Measurements from ENCODE around the gene CHPT1. TPM values are rescaled to one million over a fixed set of nuclear protein-coding genes. Genes with fewer than 3 reads are reported as not detected.
"Not testable (repeated sequence)": the region's sequence is repeated elsewhere in the genome, so short reads cannot be mapped to it uniquely, and the experiment has no call there.

CHPT1 gene
- total RNA-seq, 4 donors from 2014 or later, result 94.5 to 177 (median 150) TPM

GRCh38 chr12:101671833-101672232, 25.6 kb upstream of the CHPT1 start:
- WGBS, 2 donors, result 90 to 93% methylated on average over 4 of the region's 4 CpGs
- H3K27ac ChIP-seq, result no peak overlapping the region
- no peak overlapping the region for H3K4me3 ChIP-seq (replicated peaks in 1 of 3)
- H3K27me3 ChIP-seq, result no peaks in the 10 kb centered on the region
- H3K4me1 ChIP-seq, result no peaks in the 10 kb centered on the region
- intact Hi-C loops (cut with DNase I), result loop anchor here (10.0 kb wide), 1 partner anchor 83 kb away; no protein-coding TSS in a partner anchor
- H3K9me3 ChIP-seq, result no peaks in the 10 kb centered on the region
- no peaks in the 10 kb centered on the region for H3K36me3 ChIP-seq
- no peak for TF ChIP-seq POLR2A (IDR thresholded peaks at IDR 0.05)
- TF ChIP-seq CTCF (IDR thresholded peaks at IDR 0.05), result no peak
- DNase-seq, result no peak

GRCh38 chr12:101675555-101675954, 21.9 kb upstream of the CHPT1 start:
- Histone ChIP-seq H3K4me3 (replicated peaks in 1 of 3) (no peak overlapping the region), H3K36me3 (no peaks in the 10 kb centered on the region), H3K4me1 (no peaks in the 10 kb centered on the region), H3K9me3 (no peaks in the 10 kb centered on the region), H3K27ac (no peak overlapping the region), H3K27me3 (no peaks in the 10 kb centered on the region)
- 89 to 92% methylated on average over 2 of the region's 2 CpGs for WGBS, 2 donors
- intact Hi-C loops (cut with DNase I), result loop anchor here (10.0 kb wide), 1 partner anchor 79 kb away; no protein-coding TSS in a partner anchor
- DNase-seq, result no peak
- TF ChIP-seq POLR2A (IDR thresholded peaks at IDR 0.05) (no peak), CTCF (IDR thresholded peaks at IDR 0.05) (no peak)

GRCh38 chr12:101676497-101676896, 20.9 kb upstream of the CHPT1 start:
- 71 to 82% methylated on average over 3 of the region's 3 CpGs for WGBS, 2 donors
- intact Hi-C loops (cut with DNase I), result loop anchor here (10.0 kb wide), 1 partner anchor 78 kb away; no protein-coding TSS in a partner anchor
- not testable (repeated sequence) for H3K27me3 ChIP-seq; H3K4me1 ChIP-seq; H3K9me3 ChIP-seq; H3K36me3 ChIP-seq; H3K4me3 ChIP-seq (replicated peaks in 1 of 3); H3K27ac ChIP-seq; DNase-seq

- intact Hi-C loops (cut with DNase I), result loop anchor here (10.0 kb wide), 1 partner anchor 77 kb away; no protein-coding TSS in a partner anchor
- no peak for TF ChIP-seq CTCF (IDR thresholded peaks at IDR 0.05)
- no peak for TF ChIP-seq POLR2A (IDR thresholded peaks at IDR 0.05)
- Histone ChIP-seq H3K36me3 (no peaks in the 10 kb centered on the region), H3K27me3 (no peaks in the 10 kb centered on the region), H3K9me3 (no peaks in the 10 kb centered on the region), H3K4me1 (no peaks in the 10 kb centered on the region), H3K27ac (no peak overlapping the region), H3K4me3 (replicated peaks in 1 of 3) (no peak overlapping the region)
- no peak for DNase-seq
Measured at GRCh38 chr12:101678081-101678480, 19.4 kb upstream of the CHPT1 start.

GRCh38 chr12:101680240-101680639, 17.2 kb upstream of the CHPT1 start:
- Histone ChIP-seq H3K4me1 (peaks cover 0 to 3% of the 10 kb centered on the region in 2 donors), H3K9me3 (no peaks in the 10 kb centered on the region)
- WGBS, 2 donors, result 81 to 85% methylated on average over 3 of the region's 3 CpGs

More at GRCh38 chr12:101680240-101680639, 17.2 kb upstream of the CHPT1 start:
- Histone ChIP-seq H3K27ac (no peak overlapping the region), H3K4me3 (replicated peaks in 1 of 3) (no peak overlapping the region), H3K36me3 (no peaks in the 10 kb centered on the region), H3K27me3 (no peaks in the 10 kb centered on the region)
- no peak for DNase-seq
- TF ChIP-seq CTCF (IDR thresholded peaks at IDR 0.05) (no peak), POLR2A (IDR thresholded peaks at IDR 0.05) (no peak)
- intact Hi-C loops (cut with DNase I), result no loop called here
